ENCODE data around the gene MTA2.

GRCh38 chr11:62580959-62581715 is 20.5 kb downstream of the MTA2 start:
- TF ChIP-seq CTCF (conservative IDR thresholded peaks at IDR 0.05; ENCODE audit: low read length) (no peak), EZH2phosphoT487 (IDR thresholded peaks at IDR 0.05; ENCODE audit: borderline replicate concordance, low read depth, low read length) (no peak)

All from OCI-LY7 (cell line).